NCI-H1105 treated with DMSO at 0.1 percent for 48 hours (cell line): Measurements from ENCODE around the gene HSPA12B.

Experiments used
- DNase-seq: peaks from one replicate; lab custom pipeline; 2025; lab: John Stamatoyannopoulos, UW

The HSPA12B gene, protein sequence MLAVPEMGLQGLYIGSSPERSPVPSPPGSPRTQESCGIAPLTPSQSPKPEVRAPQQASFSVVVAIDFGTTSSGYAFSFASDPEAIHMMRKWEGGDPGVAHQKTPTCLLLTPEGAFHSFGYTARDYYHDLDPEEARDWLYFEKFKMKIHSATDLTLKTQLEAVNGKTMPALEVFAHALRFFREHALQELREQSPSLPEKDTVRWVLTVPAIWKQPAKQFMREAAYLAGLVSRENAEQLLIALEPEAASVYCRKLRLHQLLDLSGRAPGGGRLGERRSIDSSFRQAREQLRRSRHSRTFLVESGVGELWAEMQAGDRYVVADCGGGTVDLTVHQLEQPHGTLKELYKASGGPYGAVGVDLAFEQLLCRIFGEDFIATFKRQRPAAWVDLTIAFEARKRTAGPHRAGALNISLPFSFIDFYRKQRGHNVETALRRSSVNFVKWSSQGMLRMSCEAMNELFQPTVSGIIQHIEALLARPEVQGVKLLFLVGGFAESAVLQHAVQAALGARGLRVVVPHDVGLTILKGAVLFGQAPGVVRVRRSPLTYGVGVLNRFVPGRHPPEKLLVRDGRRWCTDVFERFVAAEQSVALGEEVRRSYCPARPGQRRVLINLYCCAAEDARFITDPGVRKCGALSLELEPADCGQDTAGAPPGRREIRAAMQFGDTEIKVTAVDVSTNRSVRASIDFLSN

DNA sequence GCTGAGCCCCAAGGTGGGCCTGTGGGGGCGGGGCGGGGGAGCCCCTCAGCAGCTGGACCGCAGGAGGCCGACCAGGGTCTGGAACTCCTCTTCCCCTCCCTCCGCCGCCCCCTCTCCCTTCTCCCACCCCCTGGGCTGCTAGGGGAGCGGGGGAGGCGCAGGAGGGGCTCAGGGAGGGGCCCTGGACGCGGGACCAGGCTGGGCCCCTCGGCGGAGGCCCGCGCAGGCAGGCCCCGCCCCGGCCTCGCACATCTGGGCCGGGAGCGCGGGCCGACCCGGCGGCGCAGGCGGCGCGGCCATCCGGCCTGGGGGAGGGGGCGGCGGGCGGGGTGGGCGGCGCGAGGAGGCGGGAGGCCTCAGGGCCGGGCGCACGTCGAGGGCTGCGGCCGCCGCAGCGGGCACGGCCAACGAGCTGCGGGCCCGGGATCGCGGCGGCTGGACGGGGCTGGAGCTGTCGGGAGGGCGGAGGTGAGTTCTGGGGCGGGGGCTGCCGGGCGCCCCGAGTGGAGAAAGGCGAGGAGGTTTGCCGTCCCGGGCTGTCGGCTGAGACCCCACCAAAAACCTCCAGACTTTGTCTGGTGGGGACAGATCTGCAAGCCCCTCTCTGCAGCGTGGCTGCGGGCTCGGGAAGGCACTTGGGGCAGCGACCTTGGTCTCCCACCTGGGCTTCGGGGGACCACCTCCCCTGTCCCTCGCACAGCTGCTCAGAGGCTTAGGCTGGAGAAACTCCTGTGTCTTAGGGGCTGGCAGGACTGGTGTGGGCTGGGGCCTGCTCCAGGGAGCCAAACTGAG is at the start of gene HSPA12B:
Gene HSPA12B, plus strand, starts transcription at position 359 of the 792 bp plus-strand sequence. CDS start 5,990 bp downstream, outside the sequence.
- DNase-seq = no peak

DNA sequence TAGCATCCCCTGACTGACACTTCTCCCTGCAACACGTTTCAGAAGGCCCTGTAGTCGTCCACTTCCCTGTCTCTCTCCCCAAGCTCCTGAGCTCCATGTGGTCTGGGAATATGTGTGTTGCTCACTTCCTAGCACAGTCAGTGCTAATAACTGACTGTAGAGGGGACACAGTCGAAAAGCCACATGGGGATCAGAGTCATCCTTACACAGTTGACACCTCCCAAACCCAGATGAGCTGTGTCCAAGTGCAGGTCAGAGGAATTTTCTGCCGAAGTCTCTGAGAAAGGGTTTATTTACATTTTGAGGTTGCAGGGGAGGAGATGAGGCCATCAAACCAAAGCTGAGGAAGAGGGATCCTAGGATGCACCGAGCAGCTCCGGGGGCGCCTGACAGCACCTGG is 47.1 kb upstream of the HSPA12B start:
- no peak for DNase-seq

DNA sequence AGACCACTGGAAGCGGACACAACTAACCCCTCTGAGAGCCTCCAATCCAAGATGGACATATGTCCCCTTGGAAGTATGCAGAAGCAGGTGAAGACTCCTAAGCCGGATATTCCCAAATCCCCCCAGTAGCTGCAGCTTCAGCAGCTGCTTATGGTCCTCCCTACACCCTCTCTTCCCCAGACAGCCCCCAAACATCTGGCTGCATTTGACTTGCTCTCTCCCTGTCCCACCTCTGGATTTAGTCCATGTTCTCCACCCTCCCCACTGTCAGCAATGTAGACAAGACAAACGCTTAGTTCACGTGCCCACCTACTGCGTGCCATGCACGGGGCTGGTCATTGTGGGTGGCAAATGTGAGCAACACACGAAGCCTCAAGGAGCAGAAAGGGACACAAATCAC is 46.1 kb upstream of the HSPA12B start:
- DNase-seq = no peak

DNA sequence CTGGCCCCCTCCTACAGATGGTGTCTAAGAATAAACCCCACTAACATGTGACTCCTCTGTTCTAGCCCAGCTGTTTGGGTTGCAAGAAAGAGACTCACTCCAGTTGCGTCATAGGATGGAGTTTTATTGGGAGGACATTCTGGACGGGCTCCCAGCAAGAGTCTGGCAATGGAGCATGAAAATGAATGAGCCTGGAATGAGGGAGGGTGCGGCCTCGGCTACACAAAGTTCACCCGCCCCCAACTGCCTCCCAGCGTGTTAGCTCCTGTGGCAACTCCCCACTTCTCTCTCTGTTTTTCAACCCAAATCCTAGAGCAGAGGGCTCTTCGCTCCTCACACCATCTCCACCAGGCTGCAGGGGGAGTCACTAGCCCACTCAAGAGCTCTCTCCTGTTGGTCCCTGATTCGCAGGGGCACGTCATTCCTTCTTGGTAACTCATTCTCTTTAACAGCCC is 45.6 kb upstream of the HSPA12B start:
- DNase-seq = no peak

DNA sequence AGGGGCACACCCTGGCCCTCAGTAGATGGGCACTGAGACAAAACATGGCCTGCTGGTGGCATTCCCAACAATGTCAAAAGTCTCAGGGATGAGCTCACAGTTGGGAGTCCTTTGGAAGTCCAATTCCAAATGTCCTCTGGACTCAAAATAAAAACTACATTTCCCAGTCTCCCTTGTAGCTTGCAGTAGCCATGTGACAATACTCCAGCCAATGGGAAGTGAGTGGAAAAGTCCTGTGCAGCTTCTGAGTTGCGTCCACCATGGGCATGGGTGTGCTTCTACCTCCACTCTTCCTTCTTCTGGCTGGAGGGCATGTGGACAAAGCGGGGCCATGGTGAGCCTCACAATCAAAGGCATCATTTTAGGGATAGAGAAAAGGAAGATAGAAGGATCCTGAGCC is 44.8 kb upstream of the HSPA12B start:
- peak; percentile 9 for DNase-seq

DNA sequence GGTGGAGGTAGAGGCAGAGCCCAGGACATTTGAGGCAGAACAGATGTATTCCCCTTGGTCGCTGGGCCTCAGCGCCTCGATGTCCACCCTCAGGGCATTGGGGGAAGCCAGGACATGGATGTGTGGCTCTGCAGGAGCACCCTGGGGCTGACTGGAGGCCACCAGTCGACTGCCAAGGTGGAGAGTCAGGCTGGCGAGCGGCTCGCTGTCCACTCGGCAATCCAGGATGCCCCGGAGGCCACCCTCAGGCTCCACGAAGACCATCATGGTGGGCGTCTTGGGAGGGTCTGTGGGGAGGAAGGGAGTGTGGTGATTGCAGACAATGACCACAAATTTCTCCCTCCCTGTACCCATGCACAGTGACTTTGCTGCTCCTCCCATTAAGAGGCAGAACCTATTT is 42.5 kb upstream of the HSPA12B start:
- DNase-seq = no peak

DNA sequence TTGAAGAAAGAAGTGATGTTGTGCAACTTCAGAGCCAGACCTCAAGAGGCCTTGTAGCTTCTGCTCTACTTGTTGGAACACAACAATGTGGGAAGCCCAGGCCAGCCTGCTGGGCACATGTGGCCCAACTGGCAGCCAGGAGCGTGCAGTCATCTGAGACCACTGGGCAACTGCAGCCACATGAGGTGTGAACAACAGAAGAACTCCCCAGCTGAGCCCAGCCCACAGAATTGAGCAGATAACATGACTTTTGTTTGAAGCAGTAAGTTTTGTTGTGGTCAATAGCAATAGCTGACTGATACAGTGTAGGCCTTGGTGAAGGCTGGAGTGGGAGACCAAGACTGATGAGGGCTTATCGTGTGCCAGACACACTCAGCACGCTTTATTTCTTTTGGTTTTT is 42.1 kb upstream of the HSPA12B start:
- no peak for DNase-seq

DNA sequence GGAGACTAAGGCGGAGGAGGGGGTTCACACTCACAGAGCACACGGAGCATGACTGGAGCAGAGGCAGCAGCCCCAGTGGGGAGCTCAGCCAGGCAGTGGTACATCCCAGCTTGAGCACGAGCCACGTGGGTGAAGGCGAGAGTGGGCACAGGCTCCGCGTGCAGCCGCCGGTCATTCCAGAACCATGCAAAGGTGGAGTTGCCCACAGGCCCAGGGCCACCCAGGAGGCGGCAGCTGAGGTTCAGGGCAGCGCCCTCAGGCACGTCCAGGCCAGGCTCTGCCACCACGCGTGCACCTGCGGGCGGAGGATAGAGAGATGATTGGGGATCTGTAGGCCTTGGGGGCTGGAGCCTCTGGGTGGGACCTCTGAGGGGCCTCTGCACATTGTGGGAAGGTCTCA is 41.2 kb upstream of the HSPA12B start:
- DNase-seq = no peak

DNA sequence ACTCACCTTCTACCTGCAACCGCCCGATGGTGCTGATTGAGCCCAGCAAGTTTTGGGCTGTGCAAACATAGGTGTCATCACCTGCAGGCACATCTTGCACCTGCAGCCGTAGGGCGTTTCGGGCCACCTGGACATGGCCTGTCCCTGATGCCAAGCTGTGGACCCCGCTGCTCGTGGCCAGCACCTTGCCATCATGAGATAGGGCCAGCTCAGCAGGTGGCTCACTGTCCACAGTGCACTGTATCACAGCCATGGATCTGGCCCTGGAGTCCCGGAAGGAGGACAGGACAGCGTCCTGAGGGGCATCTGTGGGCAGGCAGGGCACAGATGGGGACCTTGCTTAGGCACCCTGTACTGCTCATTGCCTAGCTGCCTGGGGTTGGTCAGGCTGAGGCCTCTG is 40.6 kb upstream of the HSPA12B start:
- no peak for DNase-seq

DNA sequence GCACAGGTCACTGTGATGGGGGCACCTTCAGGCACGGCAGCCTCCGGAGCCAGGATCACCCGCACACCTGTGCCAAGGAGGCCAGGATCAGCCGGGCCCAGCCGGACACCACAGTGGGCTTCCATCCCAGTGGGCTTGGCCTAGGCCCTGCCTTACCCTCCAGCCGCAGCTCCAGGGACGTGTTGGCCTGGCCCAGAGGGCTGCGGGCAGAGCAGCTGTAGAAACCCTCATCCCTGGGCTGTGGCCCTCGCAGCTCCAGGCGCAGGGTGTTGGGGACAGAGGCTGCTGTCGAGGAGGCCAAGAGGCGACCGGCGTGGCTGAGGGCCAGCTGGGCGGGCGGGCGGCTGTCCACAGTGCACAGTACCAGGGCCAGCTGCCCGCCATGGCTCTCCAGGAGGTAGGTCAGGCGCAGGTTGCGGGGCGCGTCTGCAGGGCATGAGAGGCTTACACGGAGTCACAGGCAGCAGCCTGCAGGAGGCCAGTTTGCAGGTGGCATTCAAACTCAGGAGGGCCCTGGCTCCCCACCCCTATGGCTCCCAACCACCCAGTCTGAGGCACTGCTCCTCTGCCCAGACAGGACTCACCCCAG is 39.7 kb upstream of the HSPA12B start:
- no peak for DNase-seq

DNA sequence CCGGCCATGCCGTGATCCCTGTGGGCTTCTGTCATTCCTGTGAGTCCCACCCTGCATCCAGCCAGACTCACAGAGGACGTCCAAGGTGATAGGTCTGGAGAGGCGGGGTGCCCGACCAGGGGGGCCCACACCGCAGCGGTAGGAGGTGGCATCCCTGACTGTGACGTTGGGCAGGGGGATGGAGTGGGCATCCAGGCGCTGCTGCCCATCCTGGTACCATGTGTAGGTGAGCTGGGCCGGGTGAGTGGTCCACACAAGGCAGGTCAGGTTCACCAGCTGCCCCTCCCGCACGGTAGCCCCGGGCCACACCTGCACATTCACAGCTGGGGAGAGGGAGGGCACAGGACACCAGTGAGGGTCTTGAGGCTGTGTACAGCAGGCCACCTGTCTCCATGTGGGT is 39.1 kb upstream of the HSPA12B start:
- DNase-seq = no peak

DNA sequence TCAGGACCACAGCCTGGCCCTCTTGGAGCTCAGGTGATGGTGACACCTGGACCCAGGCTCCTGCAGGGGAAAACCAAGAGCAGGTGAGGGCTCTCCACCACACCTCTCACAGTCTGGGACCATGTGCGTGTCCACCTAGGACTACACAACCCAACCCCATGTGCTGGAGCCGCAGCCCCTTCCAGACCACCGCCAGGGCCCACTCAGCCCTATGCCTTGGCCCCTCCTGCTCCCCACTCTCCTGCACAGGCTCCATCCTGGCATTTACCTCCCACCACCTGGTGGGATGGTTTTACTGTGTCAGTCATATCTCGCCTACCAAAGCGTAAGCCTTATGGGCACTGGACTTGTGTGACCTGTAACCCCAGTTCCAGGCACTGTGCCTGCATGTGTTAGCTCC is 37.6 kb upstream of the HSPA12B start:
- no peak for DNase-seq

DNA sequence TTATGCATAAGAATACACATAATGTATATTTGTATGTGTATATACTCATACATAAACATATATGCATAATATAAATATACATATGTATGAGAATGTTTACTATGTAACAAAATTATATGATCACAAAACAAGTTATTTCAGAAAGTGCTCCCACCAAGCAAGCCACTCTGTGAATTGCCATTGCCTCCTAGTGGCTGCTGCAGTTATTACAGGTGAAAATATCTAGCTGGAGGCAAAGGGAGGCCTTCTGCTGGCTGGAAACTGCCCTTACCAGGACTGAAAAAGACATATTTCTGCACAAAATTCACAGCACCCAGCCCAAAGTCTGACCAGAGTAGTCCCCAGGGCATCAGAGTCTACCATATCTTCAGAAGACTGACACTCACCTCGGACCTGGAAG is 36.3 kb upstream of the HSPA12B start:
- DNase-seq = no peak

DNA sequence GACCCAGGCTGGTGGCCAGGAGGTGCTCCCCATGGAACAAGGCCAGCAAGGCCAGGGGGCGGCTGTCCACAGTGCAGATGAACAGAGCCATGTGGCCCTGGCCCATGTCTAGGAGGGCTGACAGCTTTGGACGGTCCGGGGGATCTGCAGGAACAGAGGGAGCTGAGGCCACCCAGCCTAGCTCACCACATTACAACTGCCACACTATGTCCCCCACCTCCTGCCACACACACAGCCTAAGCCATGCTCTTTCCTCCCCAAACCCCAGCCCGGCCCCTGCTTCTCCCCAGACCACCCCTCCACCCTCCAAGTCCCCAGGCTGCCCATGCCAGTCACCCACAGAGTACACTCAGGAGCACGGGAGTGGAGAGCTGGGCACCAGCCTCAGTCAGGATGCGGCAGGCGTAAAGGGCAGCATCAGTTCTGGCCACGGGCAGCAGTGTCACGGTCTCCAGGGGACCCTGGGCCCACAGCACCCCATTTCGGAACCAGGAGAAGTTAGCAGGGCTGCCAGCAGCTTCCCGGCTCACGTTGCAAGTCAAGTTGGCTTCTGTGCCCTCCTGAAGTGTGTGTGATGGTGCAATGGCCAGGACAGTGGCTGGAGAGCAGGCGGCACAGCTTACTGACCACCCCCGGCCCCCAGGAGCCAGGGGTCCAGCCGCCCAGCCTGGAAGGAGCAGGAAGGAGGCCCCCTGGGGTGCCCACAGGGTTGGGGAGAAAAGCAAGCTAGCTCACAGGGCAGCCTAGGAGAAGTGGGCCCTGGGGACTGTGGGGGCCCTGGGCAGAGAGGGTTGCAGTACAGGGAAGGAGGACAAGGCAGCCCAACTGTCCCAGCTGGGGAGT is 35.5 kb upstream of the HSPA12B start:
- no peak for DNase-seq

DNA sequence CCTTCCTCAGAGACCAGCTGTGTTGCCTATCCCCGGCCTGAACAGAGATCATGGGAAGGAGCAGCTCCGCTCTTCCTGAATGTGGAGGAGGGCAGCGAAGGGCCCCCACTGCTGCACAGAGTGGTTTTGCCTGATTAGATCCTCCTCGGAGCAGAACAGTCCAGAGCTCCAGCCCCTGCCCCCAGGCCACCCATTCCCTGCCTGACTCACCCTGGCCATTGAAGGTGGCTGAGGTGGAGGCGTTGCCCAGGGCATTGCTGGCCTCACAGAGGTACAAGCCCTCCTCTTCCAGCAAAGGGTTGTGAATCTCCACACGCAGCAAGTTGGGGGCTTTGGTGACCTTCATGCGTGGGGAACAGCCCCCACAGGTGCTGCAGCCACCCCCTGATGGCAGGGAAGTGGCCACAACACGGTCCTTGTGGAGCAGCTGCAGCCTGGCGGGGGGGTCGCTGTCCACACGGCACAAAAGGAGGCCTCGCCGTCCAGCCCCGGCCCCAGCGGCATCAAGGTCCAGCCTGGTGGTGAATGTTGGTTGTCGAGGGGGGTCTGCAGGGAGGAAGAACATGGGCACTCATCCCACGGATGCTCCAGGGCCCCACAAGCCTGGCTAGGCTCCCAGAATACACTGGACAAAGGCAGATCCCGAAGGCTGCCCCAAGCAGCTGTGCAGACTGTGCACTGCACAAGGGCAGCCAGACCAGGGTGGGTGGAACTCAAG is 34.7 kb upstream of the HSPA12B start:
- DNase-seq = no peak

DNA sequence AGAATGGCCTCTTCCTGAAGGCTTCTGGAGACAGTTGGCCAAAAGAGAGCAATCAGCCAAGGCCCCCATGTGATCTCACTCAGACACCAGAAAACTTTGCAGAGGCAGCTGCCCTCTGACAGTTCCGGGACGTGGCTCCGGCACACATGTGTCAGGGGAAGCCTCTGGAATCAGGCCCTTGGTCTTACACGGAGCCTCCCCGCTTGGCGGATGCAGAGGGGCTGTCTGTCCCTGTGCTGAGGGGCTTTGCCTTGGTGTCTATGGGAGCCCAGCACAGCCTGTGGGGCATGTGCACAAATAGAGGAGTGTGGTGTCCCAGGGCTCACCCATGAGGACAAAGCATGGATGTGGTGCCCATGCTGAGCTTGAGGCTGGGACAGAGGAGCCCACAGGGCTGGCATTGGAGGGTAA is 33.9 kb upstream of the HSPA12B start:
- no peak for DNase-seq

DNA sequence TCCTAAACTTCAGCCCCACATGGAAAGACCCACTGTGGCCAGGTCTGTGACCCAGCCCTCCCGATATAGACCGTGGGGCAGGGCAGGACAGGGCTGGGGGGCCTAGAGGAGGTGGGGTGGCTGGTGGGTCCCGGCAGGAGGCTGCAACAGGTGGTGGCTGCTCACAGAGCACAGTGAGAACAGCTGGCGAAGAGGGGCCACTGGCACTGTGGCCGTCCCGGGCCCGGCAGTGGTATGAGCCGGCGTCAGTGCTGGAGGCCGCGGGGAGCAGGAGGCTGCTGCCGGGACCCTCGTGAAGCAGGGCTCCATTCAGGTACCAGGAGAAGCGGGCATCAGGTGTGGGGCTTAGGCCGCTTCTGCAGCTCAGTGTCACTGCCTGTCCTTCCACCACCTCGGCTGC is 33.4 kb upstream of the HSPA12B start:
- no peak for DNase-seq

DNA sequence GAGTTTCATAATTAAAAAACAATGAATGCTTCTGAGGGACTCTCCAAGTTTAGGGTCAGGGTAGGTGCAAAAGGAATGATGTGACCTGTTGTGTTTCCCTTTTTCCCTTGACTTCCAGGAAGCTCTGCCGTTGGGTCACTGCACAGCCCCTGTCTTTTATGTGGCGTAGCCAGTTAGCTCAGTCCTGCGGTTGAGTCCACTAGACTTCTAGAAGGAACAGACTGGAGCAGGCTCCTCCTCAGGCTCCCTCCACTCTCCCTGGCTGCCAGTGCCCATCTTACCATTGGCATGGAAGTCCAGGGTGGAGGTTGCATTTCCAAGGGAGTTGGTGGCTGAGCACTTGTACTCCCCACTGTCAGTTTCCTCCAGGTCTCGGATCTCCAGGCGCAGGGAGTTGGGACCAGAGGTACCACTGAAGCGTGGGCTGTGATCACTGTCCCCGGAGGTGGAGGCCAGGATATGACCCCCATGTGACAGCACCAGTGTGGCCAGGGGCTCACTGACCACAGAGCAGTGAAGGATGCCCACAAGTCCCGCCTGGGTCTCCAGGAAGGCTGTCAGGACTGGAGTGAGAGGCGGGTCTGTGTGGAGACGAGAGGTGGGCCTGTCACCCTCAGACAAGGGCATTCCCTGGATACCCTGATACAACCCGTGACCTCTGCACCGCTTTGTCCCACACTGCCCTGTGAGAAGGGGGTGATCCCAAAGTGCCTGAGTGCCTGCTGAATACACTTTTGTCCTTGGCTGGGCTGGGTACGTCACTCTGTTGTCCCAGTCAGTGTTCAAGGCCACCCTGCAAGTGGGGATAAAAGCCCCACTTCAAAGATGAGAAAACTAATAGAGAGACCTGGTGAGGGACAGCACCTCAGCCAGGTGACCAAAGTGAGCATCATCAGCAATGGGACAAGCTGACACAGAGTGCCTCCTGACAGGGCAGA is 31.2 kb upstream of the HSPA12B start:
- DNase-seq = no peak

DNA sequence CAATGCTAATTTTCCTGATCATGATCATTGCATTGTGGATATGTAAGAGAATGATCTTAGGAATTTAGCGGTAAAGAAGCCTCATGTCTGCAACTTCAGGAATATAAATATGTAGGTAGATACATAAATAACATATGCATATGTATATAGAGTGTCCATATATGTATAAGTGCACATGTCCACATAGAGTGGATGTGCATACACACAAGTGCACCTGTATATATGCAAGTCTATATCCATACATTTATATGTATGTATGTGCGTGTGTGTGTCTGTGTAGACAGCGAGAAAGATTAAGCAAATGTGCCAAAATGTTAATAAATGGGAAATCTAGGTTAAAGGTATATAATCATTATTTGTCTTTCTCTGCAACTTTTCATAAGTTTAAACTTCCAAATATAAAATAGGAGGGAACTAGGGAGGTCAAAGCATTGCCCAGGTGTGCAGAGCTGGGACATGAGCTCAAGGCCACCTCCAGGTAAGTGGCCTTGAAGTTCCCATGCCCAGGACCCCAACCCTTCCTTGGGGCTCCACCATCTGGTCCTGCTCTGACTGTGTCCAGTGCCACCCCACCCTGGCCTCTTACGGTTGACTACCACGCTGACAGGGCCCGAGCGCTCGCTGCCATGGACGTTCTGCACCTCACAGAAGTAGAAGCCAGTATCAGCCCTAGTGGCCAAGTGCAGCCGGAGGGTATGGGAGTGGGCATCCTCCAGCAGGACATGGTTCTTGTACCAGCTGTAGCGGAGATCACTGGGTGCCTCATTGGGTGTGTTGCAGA is 29.7 kb upstream of the HSPA12B start:
- no peak for DNase-seq
